Measurements from ENCODE around the gene FAM210B.

DNA sequence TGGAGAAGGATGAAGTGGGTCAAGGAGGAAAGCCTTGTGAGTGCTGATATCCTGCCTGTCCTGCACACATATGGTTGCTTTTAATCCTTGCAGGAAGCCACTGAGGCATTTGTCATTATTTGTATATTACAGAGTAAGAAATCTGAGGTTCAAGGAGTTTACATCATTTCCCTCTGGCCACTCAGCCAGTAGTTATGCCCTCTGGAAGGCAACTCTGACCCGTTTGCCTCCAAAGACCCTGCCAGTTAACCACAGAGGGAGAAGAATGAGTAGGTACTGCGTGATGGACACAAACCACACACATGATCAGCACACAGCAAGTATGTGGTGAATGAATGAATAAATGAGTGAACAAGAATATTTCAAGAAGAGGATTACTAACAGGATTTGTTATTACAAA lies 7.9 kb upstream of the FAM210B start:
- TF ChIP-seq, protein P1, sequence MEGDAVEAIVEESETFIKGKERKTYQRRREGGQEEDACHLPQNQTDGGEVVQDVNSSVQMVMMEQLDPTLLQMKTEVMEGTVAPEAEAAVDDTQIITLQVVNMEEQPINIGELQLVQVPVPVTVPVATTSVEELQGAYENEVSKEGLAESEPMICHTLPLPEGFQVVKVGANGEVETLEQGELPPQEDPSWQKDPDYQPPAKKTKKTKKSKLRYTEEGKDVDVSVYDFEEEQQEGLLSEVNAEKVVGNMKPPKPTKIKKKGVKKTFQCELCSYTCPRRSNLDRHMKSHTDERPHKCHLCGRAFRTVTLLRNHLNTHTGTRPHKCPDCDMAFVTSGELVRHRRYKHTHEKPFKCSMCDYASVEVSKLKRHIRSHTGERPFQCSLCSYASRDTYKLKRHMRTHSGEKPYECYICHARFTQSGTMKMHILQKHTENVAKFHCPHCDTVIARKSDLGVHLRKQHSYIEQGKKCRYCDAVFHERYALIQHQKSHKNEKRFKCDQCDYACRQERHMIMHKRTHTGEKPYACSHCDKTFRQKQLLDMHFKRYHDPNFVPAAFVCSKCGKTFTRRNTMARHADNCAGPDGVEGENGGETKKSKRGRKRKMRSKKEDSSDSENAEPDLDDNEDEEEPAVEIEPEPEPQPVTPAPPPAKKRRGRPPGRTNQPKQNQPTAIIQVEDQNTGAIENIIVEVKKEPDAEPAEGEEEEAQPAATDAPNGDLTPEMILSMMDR (IDR thresholded peaks at IDR 0.05), result no peak
- TF ChIP-seq POLR2A (IDR thresholded peaks at IDR 0.05) (no peak), EP300 (IDR thresholded peaks at IDR 0.05) (no peak), POLR2AphosphoS5 (IDR thresholded peaks at IDR 0.05) (no peak)

Measured in stomach (tissue), 4 donors.